SK-N-SH (cell line): ENCODE results near the gene MAS1L. TPM values are rescaled to one million over a fixed set of nuclear protein-coding genes. Genes with fewer than 3 reads are reported as not detected.

ENCODE experiments used
- CTCF ChIA-PET: fragments of 300-600, 350-600 bp; formaldehyde crosslinking; extraction: SDS; loops from one replicate; lab custom pipeline; 2021; lab: Yijun Ruan, JAX
- POLR2A ChIA-PET: fragments of 350-600 bp; sonication (Branson Sonifier 250); formaldehyde crosslinking; extraction: SDS; loops from one replicate; lab custom pipeline; 2020; ENCODE audit warnings: antibody characterized with exemption, inconsistent platforms; lab: Yijun Ruan, JAX
- DNase-seq: peaks from one replicate; pipeline ENCODE4 v3.0.0; 2012
- H2AFZ ChIP-seq: fragments of 200-600 bp; sonication (generic); 2 replicates; pipeline ENCODE4 v1.8.1; 2016; ENCODE audit warnings: antibody characterized with exemption, mild to moderate bottlenecking, low read depth
- H3F3A ChIP-seq: fragments of 200-600 bp; sonication (generic); replicated peaks from 2 replicates; pipeline ENCODE3; 2016; ENCODE audit warnings: antibody characterized with exemption, mild to moderate bottlenecking; ENCODE audit not compliant: insufficient read depth
- H3K27ac ChIP-seq, 2 experiments: fragments of 200-500 bp in 1 of 2; fragments of 200-600 bp in 1 of 2; sonication (Bioruptor generic) in 1 of 2; sonication (generic), shearing (Covaris generic) in 1 of 2; 2 replicates each; pipeline versions ENCODE4 v1.5.1 to v1.6.1; 2014 to 2016; ENCODE audit warnings: low read depth in 2 of 2, inconsistent platforms in 1 of 2, low read length in 1 of 2, mild to moderate bottlenecking in 1 of 2, mixed read lengths in 1 of 2
- H3K27me3 ChIP-seq: fragments of 200-600 bp; sonication (generic), shearing (Covaris generic); 2 replicates; pipeline ENCODE4 v1.6.1; 2016; ENCODE audit warnings: mixed run types; ENCODE audit not compliant: insufficient read depth
- H3K36me3 ChIP-seq, 2 experiments: fragments of 200-500 bp in 1 of 2; fragments of 200-600 bp in 1 of 2; sonication (Bioruptor generic) in 1 of 2; sonication (generic) in 1 of 2; replicated peaks in 1 of 2; 2 replicates each; pipeline versions ENCODE3 to v1.5.1; 2014 to 2016; ENCODE audit warnings: low read length in 1 of 2, mild to moderate bottlenecking in 1 of 2; ENCODE audit not compliant: insufficient read depth in 2 of 2, control insufficient read depth in 1 of 2
- H3K4me1 ChIP-seq, 2 experiments: fragments of 200-500 bp in 1 of 2; fragments of 200-600 bp in 1 of 2; sonication (Bioruptor generic) in 1 of 2; sonication (generic), shearing (Covaris generic) in 1 of 2; 2 replicates each; pipeline versions ENCODE4 v1.5.1 to v1.6.1; 2014 to 2016; ENCODE audit warnings: low read depth in 1 of 2, low read length in 1 of 2, mixed run types in 1 of 2; ENCODE audit not compliant: insufficient read depth in 2 of 2, control insufficient read depth in 1 of 2
- H3K4me2 ChIP-seq: fragments of 200-600 bp; sonication (generic), shearing (Covaris generic); 2 replicates; pipeline ENCODE4 v1.6.1; 2017; ENCODE audit warnings: mixed run types
- H3K4me3 ChIP-seq, 2 experiments: fragments of 200-500 bp in 1 of 2; fragments of 200-600 bp in 1 of 2; sonication (Bioruptor generic) in 1 of 2; sonication (generic), shearing (Covaris generic) in 1 of 2; 2 replicates each; pipeline versions ENCODE4 v1.5.1 to v1.8.1; 2014 to 2016; ENCODE audit warnings: low read depth in 2 of 2, inconsistent platforms in 1 of 2, low read length in 1 of 2, mild to moderate bottlenecking in 1 of 2, mixed read lengths in 1 of 2, moderate library complexity in 1 of 2
- H3K79me2 ChIP-seq: fragments of 200-600 bp; sonication (generic); 2 replicates; pipeline ENCODE4 v1.8.1; 2017; ENCODE audit warnings: mild to moderate bottlenecking; ENCODE audit not compliant: insufficient read depth
- H3K9ac ChIP-seq: fragments of 200-600 bp; sonication (generic); 2 replicates; pipeline ENCODE4 v1.6.1; 2017; ENCODE audit warnings: mixed run types
- H3K9me2 ChIP-seq: fragments of 200-600 bp; sonication (generic); 2 replicates; pipeline ENCODE4 v1.6.1; 2017; ENCODE audit warnings: mixed run types
- H3K9me3 ChIP-seq: fragments of 200-600 bp; sonication (generic); 2 replicates; pipeline ENCODE4 v1.6.1; 2017; ENCODE audit warnings: mixed run types, mild to moderate bottlenecking, moderate library complexity
- H4K20me1 ChIP-seq: fragments of 200-600 bp; sonication (generic); 2 replicates; pipeline ENCODE4 v1.6.1; 2017; ENCODE audit warnings: mild to moderate bottlenecking, mixed run types; ENCODE audit not compliant: insufficient read depth
- ELF1 ChIP-seq: IDR thresholded peaks from 2 replicates; pipeline ENCODE4 v1.4.0; 2012
- EZH2phosphoT487 ChIP-seq: fragments of 200-600 bp; sonication (generic); IDR thresholded peaks from 2 replicates; pipeline ENCODE4 v1.6.1; 2017; ENCODE audit warnings: low read depth, mixed run types, mild to moderate bottlenecking, antibody characterized with exemption, moderate library complexity, borderline replicate concordance
- GABPA ChIP-seq: IDR thresholded peaks from 2 replicates; pipeline ENCODE4 v1.4.0; 2012; ENCODE audit warnings: low read depth, mild to moderate bottlenecking
- GATA2 ChIP-seq: sonication (generic); formaldehyde crosslinking; IDR thresholded peaks from 2 replicates; pipeline ENCODE4 v1.5.0; 2020; ENCODE audit warnings: mild to moderate bottlenecking, missing genetic modification reagents
- IRF3 ChIP-seq: fragments of 150-350 bp; IDR thresholded peaks from 2 replicates; pipeline ENCODE4 v1.6.1; 2016; ENCODE audit warnings: mild to moderate bottlenecking, low read depth, low read length
- JUND ChIP-seq: IDR thresholded peaks from 2 replicates; pipeline ENCODE4 v1.4.0; 2012
- MEF2A ChIP-seq: IDR thresholded peaks from 2 replicates; pipeline ENCODE4 v1.4.0; 2012; ENCODE audit warnings: low read depth, borderline replicate concordance
- POLR2AphosphoS5 ChIP-seq: IDR thresholded peaks from 2 replicates; pipeline ENCODE4 v1.6.1; 2012; ENCODE audit warnings: low read depth, low read length
- REST ChIP-seq: IDR thresholded peaks from 2 replicates; pipeline ENCODE4 v1.6.1; 2012; ENCODE audit warnings: mild to moderate bottlenecking, low read depth, low read length, moderate library complexity
- RFX5 ChIP-seq: IDR thresholded peaks from 2 replicates; pipeline ENCODE4 v1.6.1; 2012; ENCODE audit warnings: mild to moderate bottlenecking, improper control_type of control experiment, low read length
- SIN3A ChIP-seq: IDR thresholded peaks from 2 replicates; pipeline ENCODE4 v1.6.1; 2012; ENCODE audit warnings: low read depth, mild to moderate bottlenecking, low read length, moderate library complexity, borderline replicate concordance
- SMC3 ChIP-seq: IDR thresholded peaks from 2 replicates; pipeline ENCODE4 v1.6.1; 2012; ENCODE audit warnings: low read depth, low read length, improper control_type of control experiment
- TAF1 ChIP-seq: IDR thresholded peaks from 2 replicates; pipeline ENCODE4 v1.6.1; 2012; ENCODE audit warnings: low read depth, mild to moderate bottlenecking, low read length, moderate library complexity, borderline replicate concordance
- TEAD4 ChIP-seq: IDR thresholded peaks from 2 replicates; pipeline ENCODE4 v1.4.0; 2012; ENCODE audit warnings: mild to moderate bottlenecking, borderline replicate concordance; ENCODE audit not compliant: insufficient read depth
- YY1 ChIP-seq: IDR thresholded peaks from 2 replicates; pipeline ENCODE4 v1.4.0; 2012; ENCODE audit warnings: low read depth, mild to moderate bottlenecking
- WGBS: methylation state at CpG from one replicate; pipeline ENCODE4 v1.1.6; 2017; ENCODE audit warnings: low lambda C conversion rate; 5-methylcytosine and 5-hydroxymethylcytosine counted together
- polyA plus RNA-seq, 3 experiments: library from polyadenylated mRNA; depleted of rRNA; stranded (reverse); fragments of >200 nt; gene quantifications; 2 replicates each; pipeline ENCODE4 v1.2.3, GENCODE V29; 2012
- TF ChIP-seq, protein P1 (sequence below): fragments of 200-600 bp; sonication (generic); IDR thresholded peaks from 2 replicates; pipeline ENCODE4 v1.6.1; 2017; ENCODE audit warnings: antibody characterized with exemption, mild to moderate bottlenecking, moderate library complexity

The MAS1L gene
- polyA plus RNA-seq, 1 of the 3 experiments (the other 2 are of a cell fraction): not detected

GRCh38 chr6:29495571-29495970, 7.8 kb upstream of the MAS1L start:
- Histone ChIP-seq H3K9me2 (no peaks in the 10 kb centered on the region), H3K9me3 (no peaks in the 10 kb centered on the region), H2AFZ (no peak overlapping the region), H4K20me1 (no peaks in the 10 kb centered on the region), H3K4me1 (no peaks in the 10 kb centered on the region), H3K9ac (no peak overlapping the region), H3K4me3 (no peak overlapping the region)
- no peak for TF ChIP-seq REST
- no peak for TF ChIP-seq YY1
- no peak for TF ChIP-seq POLR2AphosphoS5
- no peak for TF ChIP-seq EZH2phosphoT487
- TF ChIP-seq TAF1: no peak
- no peak for TF ChIP-seq RFX5
- no peak for TF ChIP-seq GATA2 (CRISPR knock-in tag)
- TF ChIP-seq SMC3: no peak
- TF ChIP-seq, all 33 proteins: peak for 0
- Histone ChIP-seq H3F3A (no peaks in the 10 kb centered on the region), H3K79me2 (no peaks in the 10 kb centered on the region), H3K4me2 (no peak overlapping the region), H3K36me3 (no peaks in the 10 kb centered on the region), H3K27ac (no peak overlapping the region), H3K27me3 (peaks cover 28% of the 10 kb centered on the region; the same call in 1 of the 2 replicates)
- WGBS: 1% methylated on average over 4 of the region's 4 CpGs
- ChIA-PET CTCF (interaction anchor here (1.2 kb wide), 1 partner anchor 12 kb away, joined by 3 read pairs; no protein-coding TSS in a partner anchor), POLR2A (no interaction called here)
- no peak for DNase-seq

GRCh38 chr6:29494131-29494530, 6.4 kb upstream of the MAS1L start:
- CTCF ChIA-PET: no interaction called here

More at GRCh38 chr6:29494131-29494530, 6.4 kb upstream of the MAS1L start:
- TF ChIP-seq RFX5 (no peak), POLR2AphosphoS5 (no peak), SIN3A (no peak), TAF1 (no peak), TEAD4 (no peak), MEF2A (no peak), GABPA (no peak), IRF3 (no peak), JUND (no peak), EZH2phosphoT487 (no peak), ELF1 (no peak)
- TF ChIP-seq, protein P1, sequence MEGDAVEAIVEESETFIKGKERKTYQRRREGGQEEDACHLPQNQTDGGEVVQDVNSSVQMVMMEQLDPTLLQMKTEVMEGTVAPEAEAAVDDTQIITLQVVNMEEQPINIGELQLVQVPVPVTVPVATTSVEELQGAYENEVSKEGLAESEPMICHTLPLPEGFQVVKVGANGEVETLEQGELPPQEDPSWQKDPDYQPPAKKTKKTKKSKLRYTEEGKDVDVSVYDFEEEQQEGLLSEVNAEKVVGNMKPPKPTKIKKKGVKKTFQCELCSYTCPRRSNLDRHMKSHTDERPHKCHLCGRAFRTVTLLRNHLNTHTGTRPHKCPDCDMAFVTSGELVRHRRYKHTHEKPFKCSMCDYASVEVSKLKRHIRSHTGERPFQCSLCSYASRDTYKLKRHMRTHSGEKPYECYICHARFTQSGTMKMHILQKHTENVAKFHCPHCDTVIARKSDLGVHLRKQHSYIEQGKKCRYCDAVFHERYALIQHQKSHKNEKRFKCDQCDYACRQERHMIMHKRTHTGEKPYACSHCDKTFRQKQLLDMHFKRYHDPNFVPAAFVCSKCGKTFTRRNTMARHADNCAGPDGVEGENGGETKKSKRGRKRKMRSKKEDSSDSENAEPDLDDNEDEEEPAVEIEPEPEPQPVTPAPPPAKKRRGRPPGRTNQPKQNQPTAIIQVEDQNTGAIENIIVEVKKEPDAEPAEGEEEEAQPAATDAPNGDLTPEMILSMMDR: no peak
- POLR2A ChIA-PET: no interaction called here
- Histone ChIP-seq H3K27me3 (peaks cover 18% of the 10 kb centered on the region; the same call in 1 of the 2 replicates), H3K79me2 (no peaks in the 10 kb centered on the region), H3K9me3 (no peaks in the 10 kb centered on the region), H3K4me2 (no peak overlapping the region), H3K9ac (no peak overlapping the region), H2AFZ (no peak overlapping the region), H3K27ac (no peak overlapping the region), H3K4me3 (no peak overlapping the region), H4K20me1 (no peaks in the 10 kb centered on the region), H3K36me3 (no peaks in the 10 kb centered on the region), H3F3A (no peaks in the 10 kb centered on the region), H3K4me1 (no peaks in the 10 kb centered on the region), H3K9me2 (no peaks in the 10 kb centered on the region)
- WGBS: no CpG with 5 or more reads among the region's 2 CpGs
- DNase-seq: no peak
